HepG2 (cell line): ENCODE measurements around the gene PRKCI. TPM values are rescaled to one million over a fixed set of nuclear protein-coding genes. Genes with fewer than 3 reads are reported as not detected.

Source experiments
- DZIP1 ChIP-seq: sonication (generic); formaldehyde crosslinking; IDR thresholded peaks from 2 replicates; pipeline ENCODE4 v1.5.0; 2020; ENCODE audit warnings: mild to moderate bottlenecking, missing genetic modification reagents
- IRF2 ChIP-seq: IDR thresholded peaks from 2 replicates; pipeline ENCODE4 v1.6.1; 2018; ENCODE audit warnings: missing genetic modification reagents, missing compliant biosample characterization
- KMT2A ChIP-seq: sonication (generic); formaldehyde crosslinking; IDR thresholded peaks from 2 replicates; pipeline ENCODE4 v1.4.0; 2020; ENCODE audit warnings: missing genetic modification reagents
- NR1H2 ChIP-seq: sonication (generic); formaldehyde crosslinking; IDR thresholded peaks from 2 replicates; pipeline ENCODE4 v1.8.1; 2022; ENCODE audit warnings: low read depth, missing genetic modification reagents, borderline replicate concordance
- NR2F6 ChIP-seq, 2 experiments: IDR thresholded peaks; 2 replicates each; pipeline ENCODE4 v1.6.1; 2016; ENCODE audit warnings: antibody characterized with exemption in 1 of 2, mild to moderate bottlenecking in 1 of 2
- ZFX ChIP-seq: sonication (generic); formaldehyde crosslinking; IDR thresholded peaks from 2 replicates; pipeline ENCODE4 v1.4.0; 2020; ENCODE audit warnings: mild to moderate bottlenecking, low read depth, missing genetic modification reagents, moderate library complexity
- ZMYM4 ChIP-seq: sonication (generic); formaldehyde crosslinking; IDR thresholded peaks from 2 replicates; pipeline ENCODE4 v1.8.1; 2023; ENCODE audit warnings: mild to moderate bottlenecking, missing genetic modification reagents
- ZNF550 ChIP-seq: sonication (generic); formaldehyde crosslinking; IDR thresholded peaks from 2 replicates; pipeline ENCODE4 v1.4.0; 2020; ENCODE audit warnings: mild to moderate bottlenecking, missing genetic modification reagents, borderline replicate concordance
- polyA plus RNA-seq, 8 experiments: library from polyadenylated mRNA; depleted of rRNA in 3 of 8; stranded (reverse) in 7 of 8; unstranded in 1 of 8; fragments of >200 nt; fragmentation: Illumina TruSeq in 4 of 8; extraction: Trizol in 4 of 8; gene quantifications; 2 replicates each; pipeline versions ENCODE4 v1.2.1 to v1.2.3, GENCODE V29; 2011 to 2016; ENCODE audit warnings: low read depth in 4 of 8, missing spikeins in 1 of 8, mixed read lengths in 1 of 8; ENCODE audit not compliant: insufficient read depth in 1 of 8
- total RNA-seq, 5 experiments: library from RNA; depleted of rRNA; stranded (reverse); fragments of >200 nt; fragmentation: Illumina TruSeq; extraction: Trizol; gene quantifications; 2 replicates each; pipeline ENCODE4 v1.2.3, GENCODE V29; 2016; ENCODE audit warnings: low read depth in 1 of 5
- TF ChIP-seq, protein P1 (sequence below): sonication (generic); formaldehyde crosslinking; IDR thresholded peaks from 2 replicates; pipeline ENCODE4 v1.4.0; 2020; ENCODE audit warnings: mild to moderate bottlenecking, missing genetic modification reagents
- TF ChIP-seq, protein P2 (sequence below): sonication (generic); formaldehyde crosslinking; IDR thresholded peaks from 2 replicates; pipeline ENCODE4 v1.4.0; 2020; ENCODE audit warnings: low read depth, mild to moderate bottlenecking, missing genetic modification reagents
- TF ChIP-seq, protein P3 (sequence below), 2 experiments: sonication (generic) in 1 of 2; formaldehyde crosslinking in 1 of 2; IDR thresholded peaks; 2 replicates each; pipeline versions ENCODE4 v1.6.1 to v1.9.0; 2014 to 2022; ENCODE audit warnings: antibody characterized with exemption in 1 of 2, borderline replicate concordance in 1 of 2, inconsistent platforms in 1 of 2, low read depth in 1 of 2, missing genetic modification reagents in 1 of 2
- TF ChIP-seq, protein P4 (sequence below): sonication (generic); formaldehyde crosslinking; IDR thresholded peaks from 2 replicates; pipeline ENCODE4 v1.8.0; 2022; ENCODE audit warnings: mild to moderate bottlenecking, missing genetic modification reagents, moderate library complexity

Gene PRKCI
- total and polyA plus RNA-seq, 2 of the 13 experiments (the other 11 are each of a cell fraction or from before 2014, with no cell fraction given): 17.2 to 30.4 TPM

DNA sequence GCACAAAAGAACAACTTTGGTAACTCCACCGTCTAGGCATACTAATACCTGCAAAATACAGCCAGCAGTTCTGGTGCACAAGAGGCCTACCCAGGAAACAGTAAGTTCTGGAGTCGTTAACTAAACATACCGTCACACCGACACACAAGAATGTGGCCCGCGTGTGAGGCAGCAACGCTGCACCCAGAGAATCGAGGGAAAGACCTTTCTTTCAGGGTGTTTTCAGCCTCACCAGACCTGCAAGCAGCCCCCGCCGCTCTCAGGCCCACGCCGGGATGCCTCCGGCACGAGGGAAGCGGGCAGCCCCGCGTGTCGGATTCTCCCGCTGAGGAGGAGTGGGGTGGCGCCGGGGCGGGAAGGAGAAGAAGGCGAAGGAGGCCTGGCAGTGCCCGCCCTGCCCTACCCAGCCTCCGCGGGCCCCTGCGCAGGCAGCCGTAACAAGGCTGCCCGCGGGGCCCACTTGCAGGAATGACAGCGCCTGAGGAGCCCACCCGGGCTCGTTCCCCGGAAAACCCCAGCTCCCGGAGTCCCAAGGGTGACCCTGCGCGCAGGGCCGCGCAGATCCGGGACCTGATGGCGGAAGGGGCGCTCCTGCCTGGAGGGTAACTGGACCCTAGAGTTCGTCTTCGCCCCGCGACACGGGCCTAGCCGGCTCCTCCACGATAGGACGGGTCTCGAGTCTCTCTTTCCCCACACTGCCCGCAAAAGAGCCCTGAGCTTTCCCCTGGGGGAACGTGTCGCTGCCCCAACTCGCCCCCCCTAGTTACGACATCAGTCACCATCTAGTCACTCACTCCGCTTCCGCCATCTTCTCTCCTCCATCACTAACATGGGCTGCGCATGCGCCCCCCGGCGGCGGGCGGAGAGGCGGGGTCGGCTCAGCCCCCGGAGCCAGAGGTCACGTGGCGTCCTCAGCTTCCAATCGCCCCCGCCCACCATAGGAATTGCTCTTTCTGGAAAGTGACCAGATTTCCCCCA, 41.0 kb upstream of the PRKCI start, which contains the start of gene PHC3 (continued):
- TF ChIP-seq, protein P1, sequence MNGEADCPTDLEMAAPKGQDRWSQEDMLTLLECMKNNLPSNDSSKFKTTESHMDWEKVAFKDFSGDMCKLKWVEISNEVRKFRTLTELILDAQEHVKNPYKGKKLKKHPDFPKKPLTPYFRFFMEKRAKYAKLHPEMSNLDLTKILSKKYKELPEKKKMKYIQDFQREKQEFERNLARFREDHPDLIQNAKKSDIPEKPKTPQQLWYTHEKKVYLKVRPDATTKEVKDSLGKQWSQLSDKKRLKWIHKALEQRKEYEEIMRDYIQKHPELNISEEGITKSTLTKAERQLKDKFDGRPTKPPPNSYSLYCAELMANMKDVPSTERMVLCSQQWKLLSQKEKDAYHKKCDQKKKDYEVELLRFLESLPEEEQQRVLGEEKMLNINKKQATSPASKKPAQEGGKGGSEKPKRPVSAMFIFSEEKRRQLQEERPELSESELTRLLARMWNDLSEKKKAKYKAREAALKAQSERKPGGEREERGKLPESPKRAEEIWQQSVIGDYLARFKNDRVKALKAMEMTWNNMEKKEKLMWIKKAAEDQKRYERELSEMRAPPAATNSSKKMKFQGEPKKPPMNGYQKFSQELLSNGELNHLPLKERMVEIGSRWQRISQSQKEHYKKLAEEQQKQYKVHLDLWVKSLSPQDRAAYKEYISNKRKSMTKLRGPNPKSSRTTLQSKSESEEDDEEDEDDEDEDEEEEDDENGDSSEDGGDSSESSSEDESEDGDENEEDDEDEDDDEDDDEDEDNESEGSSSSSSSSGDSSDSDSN (CRISPR knock-in tag): peak; percentile 79
- TF ChIP-seq, protein P2, sequence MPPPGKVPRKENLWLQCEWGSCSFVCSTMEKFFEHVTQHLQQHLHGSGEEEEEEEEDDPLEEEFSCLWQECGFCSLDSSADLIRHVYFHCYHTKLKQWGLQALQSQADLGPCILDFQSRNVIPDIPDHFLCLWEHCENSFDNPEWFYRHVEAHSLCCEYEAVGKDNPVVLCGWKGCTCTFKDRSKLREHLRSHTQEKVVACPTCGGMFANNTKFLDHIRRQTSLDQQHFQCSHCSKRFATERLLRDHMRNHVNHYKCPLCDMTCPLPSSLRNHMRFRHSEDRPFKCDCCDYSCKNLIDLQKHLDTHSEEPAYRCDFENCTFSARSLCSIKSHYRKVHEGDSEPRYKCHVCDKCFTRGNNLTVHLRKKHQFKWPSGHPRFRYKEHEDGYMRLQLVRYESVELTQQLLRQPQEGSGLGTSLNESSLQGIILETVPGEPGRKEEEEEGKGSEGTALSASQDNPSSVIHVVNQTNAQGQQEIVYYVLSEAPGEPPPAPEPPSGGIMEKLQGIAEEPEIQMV (CRISPR knock-in tag): peak; percentile 23; the same call in 1 of the 2 replicates
- TF ChIP-seq ZFX (CRISPR knock-in tag) (peak; percentile 86), NR2F6 (IDR thresholded peaks at IDR 0.05) (no peak), NR2F6 (CRISPR knock-in tag; IDR thresholded peaks at IDR 0.05) (0 out of 2 replicates have a peak, but pooled peaks have one; percentile 31), ZNF550 (0 out of 2 replicates have a peak, but pooled peaks have one; percentile 71), ZMYM4 (CRISPR knock-in tag) (peak; percentile 82), KMT2A (peak; percentile 78), NR1H2 (0 out of 2 replicates have a peak, but pooled peaks have one; percentile 20), IRF2 (CRISPR knock-in tag) (0 out of 2 replicates have a peak, but pooled peaks have one; percentile 33), DZIP1 (CRISPR knock-in tag) (0 out of 2 replicates have a peak, but pooled peaks have one; percentile 32)
- TF ChIP-seq, protein P3, sequence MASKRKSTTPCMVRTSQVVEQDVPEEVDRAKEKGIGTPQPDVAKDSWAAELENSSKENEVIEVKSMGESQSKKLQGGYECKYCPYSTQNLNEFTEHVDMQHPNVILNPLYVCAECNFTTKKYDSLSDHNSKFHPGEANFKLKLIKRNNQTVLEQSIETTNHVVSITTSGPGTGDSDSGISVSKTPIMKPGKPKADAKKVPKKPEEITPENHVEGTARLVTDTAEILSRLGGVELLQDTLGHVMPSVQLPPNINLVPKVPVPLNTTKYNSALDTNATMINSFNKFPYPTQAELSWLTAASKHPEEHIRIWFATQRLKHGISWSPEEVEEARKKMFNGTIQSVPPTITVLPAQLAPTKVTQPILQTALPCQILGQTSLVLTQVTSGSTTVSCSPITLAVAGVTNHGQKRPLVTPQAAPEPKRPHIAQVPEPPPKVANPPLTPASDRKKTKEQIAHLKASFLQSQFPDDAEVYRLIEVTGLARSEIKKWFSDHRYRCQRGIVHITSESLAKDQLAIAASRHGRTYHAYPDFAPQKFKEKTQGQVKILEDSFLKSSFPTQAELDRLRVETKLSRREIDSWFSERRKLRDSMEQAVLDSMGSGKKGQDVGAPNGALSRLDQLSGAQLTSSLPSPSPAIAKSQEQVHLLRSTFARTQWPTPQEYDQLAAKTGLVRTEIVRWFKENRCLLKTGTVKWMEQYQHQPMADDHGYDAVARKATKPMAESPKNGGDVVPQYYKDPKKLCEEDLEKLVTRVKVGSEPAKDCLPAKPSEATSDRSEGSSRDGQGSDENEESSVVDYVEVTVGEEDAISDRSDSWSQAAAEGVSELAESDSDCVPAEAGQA (IDR thresholded peaks at IDR 0.05; ENCODE audit: low read depth): peak; percentile 85
- TF ChIP-seq, protein P3 (CRISPR knock-in tag; IDR thresholded peaks at IDR 0.05; ENCODE audit: borderline replicate concordance): no peak
- TF ChIP-seq, protein P4, sequence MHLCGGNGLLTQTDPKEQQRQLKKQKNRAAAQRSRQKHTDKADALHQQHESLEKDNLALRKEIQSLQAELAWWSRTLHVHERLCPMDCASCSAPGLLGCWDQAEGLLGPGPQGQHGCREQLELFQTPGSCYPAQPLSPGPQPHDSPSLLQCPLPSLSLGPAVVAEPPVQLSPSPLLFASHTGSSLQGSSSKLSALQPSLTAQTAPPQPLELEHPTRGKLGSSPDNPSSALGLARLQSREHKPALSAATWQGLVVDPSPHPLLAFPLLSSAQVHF (CRISPR knock-in tag): no peak
